22Rv1 (cell line): ENCODE results near the gene CCL8.

Experiments
- CTCF ChIP-seq: fragments of 450-650 bp; IDR thresholded peaks from 2 replicates; pipeline ENCODE4 v1.5.1; 2017; ENCODE audit warnings: mild to moderate bottlenecking
- ZFX ChIP-seq: fragments of 450-650 bp; IDR thresholded peaks from 2 replicates; pipeline ENCODE4 v1.6.1; 2017; ENCODE audit warnings: antibody characterized with exemption, borderline replicate concordance

DNA sequence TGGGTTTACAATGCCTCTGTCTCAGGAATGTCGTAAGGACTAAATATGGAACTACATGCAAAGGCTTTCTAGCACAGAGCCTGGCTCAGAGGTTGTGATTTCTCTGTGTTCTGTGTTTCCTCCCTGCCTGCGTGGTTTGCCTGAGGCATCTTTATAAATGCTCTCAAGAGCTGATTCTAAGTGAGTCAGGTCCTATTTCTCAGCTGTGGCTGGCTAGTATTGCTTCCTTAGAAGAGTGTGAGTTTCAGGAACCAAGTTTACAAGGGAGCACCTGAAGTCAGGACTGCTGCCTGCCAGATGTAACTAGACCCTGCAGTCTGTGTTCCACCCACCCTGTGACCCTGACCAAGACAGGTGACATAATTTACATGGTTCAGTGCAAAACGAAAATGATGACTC, 51.8 kb downstream of the CCL8 start:
- TF ChIP-seq CTCF: no peak
- no peak for TF ChIP-seq ZFX
